Measurements from ENCODE around the gene PLXNA4.

The PLXNA4 gene

GRCh38 chr7:132084776-132085388 is 491.4 kb downstream of the PLXNA4 start:
- peak; percentile 36 for DNase-seq (ENCODE audit: low read depth)
- H3K4me3 ChIP-seq (ENCODE audit: low read depth, low read length) = no peak overlapping the region
- TF ChIP-seq CTCF (conservative IDR thresholded peaks at IDR 0.05; ENCODE audit: low read depth, low read length) = no peak

- no peak for TF ChIP-seq CTCF (conservative IDR thresholded peaks at IDR 0.05; ENCODE audit: low read depth, low read length)
- no peak for DNase-seq (ENCODE audit: low read depth)
- H3K4me3 ChIP-seq (ENCODE audit: low read depth, low read length) = no peak overlapping the region
These were observed 492.6 kb downstream of the PLXNA4 start for GRCh38 chr7:132083537-132084123.

- no peak overlapping the region for H3K4me3 ChIP-seq (ENCODE audit: low read depth, low read length)
- no peak for TF ChIP-seq CTCF (conservative IDR thresholded peaks at IDR 0.05; ENCODE audit: low read depth, low read length)
- no peak for DNase-seq (ENCODE audit: low read depth)
These were observed 493.1 kb downstream of the PLXNA4 start for GRCh38 chr7:132083126-132083525.

GRCh38 chr7:132082394-132082793 is 493.9 kb downstream of the PLXNA4 start:
- no peak overlapping the region for H3K4me3 ChIP-seq (ENCODE audit: low read depth, low read length)
- no peak for DNase-seq (ENCODE audit: low read depth)
- TF ChIP-seq CTCF (conservative IDR thresholded peaks at IDR 0.05; ENCODE audit: low read depth, low read length) = no peak

- H3K4me3 ChIP-seq (ENCODE audit: low read depth, low read length) = no peak overlapping the region
- no peak for DNase-seq (ENCODE audit: low read depth)
- no peak for TF ChIP-seq CTCF (conservative IDR thresholded peaks at IDR 0.05; ENCODE audit: low read depth, low read length)
These were observed 494.6 kb downstream of the PLXNA4 start for GRCh38 chr7:132081686-132082085.

GRCh38 chr7:132080967-132081668 is 495.2 kb downstream of the PLXNA4 start:
- TF ChIP-seq CTCF (conservative IDR thresholded peaks at IDR 0.05; ENCODE audit: low read depth, low read length) = no peak
- DNase-seq (ENCODE audit: low read depth) = peak; percentile 9
- H3K4me3 ChIP-seq (ENCODE audit: low read depth, low read length) = no peak overlapping the region

Measured in choroid plexus epithelial cell (primary cell).